Prostate gland (tissue), 2 donors: ENCODE results near the gene TDRD3.

ENCODE experiments used
- CTCF ChIP-seq, 4 experiments: fragments of 200-600 bp in 2 of 4; fragments of 450-650 bp in 2 of 4; sonication (generic) in 2 of 4; IDR thresholded peaks; 1 replicate in 3 of 4; 2 replicates in 1 of 4; pipeline ENCODE4 v1.5.1; 2016 to 2019; ENCODE audit warnings: antibody characterized with exemption in 4 of 4, mild to moderate bottlenecking in 2 of 4, moderate library complexity in 2 of 4
- POLR2A ChIP-seq: fragments of 450-650 bp; IDR thresholded peaks from one replicate; pipeline ENCODE4 v1.6.1; 2016; ENCODE audit warnings: antibody characterized with exemption, mild to moderate bottlenecking
- POLR2AphosphoS5 ChIP-seq: sonication (generic); formaldehyde crosslinking; IDR thresholded peaks from one replicate; pipeline ENCODE4 v1.6.1; 2017; ENCODE audit warnings: antibody characterized with exemption

DNA sequence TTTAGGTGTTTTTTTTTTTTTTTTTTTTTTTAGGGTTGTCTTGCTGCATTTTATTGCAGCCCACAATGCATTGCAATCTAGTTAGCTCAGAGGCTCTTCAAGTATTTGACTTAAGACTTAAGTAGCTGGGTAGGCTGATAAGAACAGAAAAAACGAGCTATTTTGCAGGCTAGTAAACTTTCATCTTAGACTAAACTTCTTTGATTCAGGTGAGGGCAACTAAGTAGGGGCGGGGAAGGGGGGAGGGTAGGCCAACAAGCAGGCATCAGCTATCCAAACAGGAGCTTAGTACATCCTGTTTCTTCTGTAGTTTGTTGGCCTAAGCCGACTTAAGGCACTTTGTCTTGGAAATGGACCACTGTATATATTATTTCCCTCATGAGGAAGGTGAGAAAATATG, 4.9 kb upstream of the TDRD3 start:
- no peak for TF ChIP-seq CTCF (IDR thresholded peaks at IDR 0.05)
- TF ChIP-seq POLR2A, result no peak
- no peak for TF ChIP-seq POLR2AphosphoS5
